Neural cell (in vitro differentiated cells): ENCODE results near the gene FHAD1. TPM values are rescaled to one million over a fixed set of nuclear protein-coding genes. Genes with fewer than 3 reads are reported as not detected.

ENCODE experiments used
- H2AFZ ChIP-seq: fragments of 200-600, 300-800 bp; sonication (generic), shearing (Covaris generic); 2 replicates; pipeline ENCODE4 v1.6.0; 2014; ENCODE audit warnings: low read depth, mild to moderate bottlenecking, antibody characterized with exemption, low read length, moderate library complexity
- H3F3A ChIP-seq: fragments of 200-600 bp; shearing (Covaris generic); 2 replicates; pipeline ENCODE4 v1.6.1; 2016; ENCODE audit warnings: mild to moderate bottlenecking, moderate library complexity, mixed read lengths, antibody characterized with exemption, low read length; ENCODE audit not compliant: insufficient read depth, poor library complexity, severe bottlenecking
- H3K27ac ChIP-seq: fragments of 200-600, 300-800 bp; sonication (generic), shearing (Covaris generic); 2 replicates; pipeline ENCODE4 v1.5.1; 2014; ENCODE audit warnings: mild to moderate bottlenecking, low read length, moderate library complexity
- H3K27me3 ChIP-seq: fragments of 300-800, 200-600 bp; sonication (generic), shearing (Covaris generic); 2 replicates; pipeline ENCODE4 v1.6.0; 2014; ENCODE audit warnings: mild to moderate bottlenecking, low read depth, low read length, moderate library complexity; ENCODE audit not compliant: insufficient read depth
- H3K36me3 ChIP-seq: fragments of 300-800, 200-600 bp; sonication (generic), shearing (Covaris generic); 2 replicates; pipeline ENCODE4 v1.5.1; 2014; ENCODE audit warnings: mild to moderate bottlenecking, antibody characterized with exemption, low read length, moderate library complexity; ENCODE audit not compliant: insufficient read depth
- H3K4me2 ChIP-seq: fragments of 300-800, 200-600 bp; sonication (generic), shearing (Covaris generic); 2 replicates; pipeline ENCODE4 v1.6.0; 2014; ENCODE audit warnings: mild to moderate bottlenecking, low read length
- H3K4me3 ChIP-seq: fragments of 300-800, 200-600 bp; sonication (generic), shearing (Covaris generic); 2 replicates; pipeline ENCODE4 v1.5.1; 2014; ENCODE audit warnings: mild to moderate bottlenecking, low read length, moderate library complexity
- H3K79me2 ChIP-seq: fragments of 200-600 bp; shearing (Covaris generic); replicated peaks from 2 replicates; pipeline ENCODE4 v1.6.0; 2014; ENCODE audit warnings: mild to moderate bottlenecking, low read length, moderate library complexity; ENCODE audit not compliant: insufficient read depth
- H3K9ac ChIP-seq: fragments of 300-800, 200-600 bp; sonication (generic), shearing (Covaris generic); 2 replicates; pipeline ENCODE4 v1.6.1; 2016; ENCODE audit warnings: mild to moderate bottlenecking, low read length, mixed read lengths
- H3K9me2 ChIP-seq: fragments of 200-600 bp; shearing (Covaris generic); 2 replicates; pipeline ENCODE4 v1.6.1; 2016; ENCODE audit warnings: mild to moderate bottlenecking, low read length, mixed read lengths; ENCODE audit not compliant: insufficient read depth
- H3K9me3 ChIP-seq: fragments of 200-600, 300-800 bp; sonication (generic), shearing (Covaris generic); 2 replicates; pipeline ENCODE4 v1.6.1; 2016; ENCODE audit warnings: mild to moderate bottlenecking, mixed run types, low read length, moderate library complexity, mixed read lengths
- H4K20me1 ChIP-seq: fragments of 200-600 bp; shearing (Covaris generic); 2 replicates; pipeline ENCODE4 v1.6.1; 2016; ENCODE audit warnings: mild to moderate bottlenecking, mixed run types; ENCODE audit not compliant: insufficient read depth
- CTCF ChIP-seq: fragments of 450-650 bp; IDR thresholded peaks from 2 replicates; pipeline ENCODE4 v1.5.1; 2014; ENCODE audit warnings: antibody characterized with exemption, mild to moderate bottlenecking, moderate library complexity; ENCODE audit not compliant: poor library complexity, severe bottlenecking
- EP300 ChIP-seq: fragments of 450-650 bp; conservative IDR thresholded peaks from 2 replicates; pipeline ENCODE4 v1.6.1; 2014; ENCODE audit warnings: antibody characterized with exemption, mild to moderate bottlenecking, moderate library complexity; ENCODE audit not compliant: poor library complexity, severe bottlenecking
- EZH2 ChIP-seq: fragments of 200-600, 300-800 bp; shearing (Covaris generic), sonication (generic); IDR thresholded peaks from 2 replicates; pipeline ENCODE4 v1.6.1; 2014; ENCODE audit warnings: antibody characterized with exemption, low read length, borderline replicate concordance, mild to moderate bottlenecking; ENCODE audit not compliant: insufficient read depth, poor library complexity, severe bottlenecking
- MXI1 ChIP-seq: fragments of 450-650 bp; conservative IDR thresholded peaks from 2 replicates; pipeline ENCODE4 v1.6.1; 2014; ENCODE audit warnings: antibody characterized with exemption, mild to moderate bottlenecking; ENCODE audit not compliant: poor library complexity, severe bottlenecking
- POLR2AphosphoS5 ChIP-seq: IDR thresholded peaks from 2 replicates; pipeline ENCODE4 v1.6.1; 2012
- RAD21 ChIP-seq: fragments of 450-650 bp; conservative IDR thresholded peaks from 2 replicates; pipeline ENCODE4 v1.6.1; 2014; ENCODE audit warnings: antibody characterized with exemption, mild to moderate bottlenecking, moderate library complexity
- REST ChIP-seq: IDR thresholded peaks from 2 replicates; pipeline ENCODE4 v1.6.1; 2012; ENCODE audit warnings: borderline replicate concordance
- SMC3 ChIP-seq: fragments of 450-650 bp; conservative IDR thresholded peaks from 2 replicates; pipeline ENCODE4 v1.6.1; 2014; ENCODE audit warnings: antibody characterized with exemption, mild to moderate bottlenecking, moderate library complexity; ENCODE audit not compliant: poor library complexity
- TAF1 ChIP-seq: IDR thresholded peaks from 2 replicates; pipeline ENCODE4 v1.6.1; 2012; ENCODE audit warnings: low read depth
- polyA plus RNA-seq: library from polyadenylated mRNA; depleted of rRNA; stranded (reverse); fragments of >200 nt; gene quantifications from 2 replicates; pipeline ENCODE4 v1.2.3, GENCODE V29; 2014

Gene FHAD1
- polyA plus RNA-seq, 1 donor from 2014 or later = 0.46 TPM

GRCh38 chr1:15393475-15394257 is 146.6 kb downstream of the FHAD1 start:
- Histone ChIP-seq H3K9me2 (no peaks in the 10 kb centered on the region), H3K36me3 (no peaks in the 10 kb centered on the region), H2AFZ (no peak overlapping the region), H4K20me1 (no peaks in the 10 kb centered on the region), H3K27ac (no peak overlapping the region), H3K4me2 (no peak overlapping the region), H3K79me2 (no peaks in the 10 kb centered on the region), H3K4me3 (no peak overlapping the region), H3K9me3 (no peaks in the 10 kb centered on the region), H3K9ac (no peak overlapping the region), H3F3A (no peaks in the 10 kb centered on the region), H3K27me3 (no peaks in the 10 kb centered on the region)
- TF ChIP-seq MXI1 (no peak), SMC3 (no peak), POLR2AphosphoS5 (no peak), TAF1 (no peak), EZH2 (no peak), CTCF (no peak), RAD21 (no peak), EP300 (no peak), REST (no peak)

- Histone ChIP-seq H3K36me3 (no peaks in the 10 kb centered on the region), H3K9ac (no peak overlapping the region), H4K20me1 (no peaks in the 10 kb centered on the region), H3K27ac (no peak overlapping the region), H3K4me2 (no peak overlapping the region), H3K27me3 (no peaks in the 10 kb centered on the region), H2AFZ (no peak overlapping the region), H3K9me2 (no peaks in the 10 kb centered on the region), H3F3A (no peaks in the 10 kb centered on the region), H3K4me3 (no peak overlapping the region), H3K79me2 (no peaks in the 10 kb centered on the region), H3K9me3 (no peaks in the 10 kb centered on the region)
- TF ChIP-seq MXI1 = no peak
These were observed 147.3 kb downstream of the FHAD1 start for GRCh38 chr1:15394258-15394690.
